ENCODE data around the gene PI4KB.

PI4KB gene

DNA sequence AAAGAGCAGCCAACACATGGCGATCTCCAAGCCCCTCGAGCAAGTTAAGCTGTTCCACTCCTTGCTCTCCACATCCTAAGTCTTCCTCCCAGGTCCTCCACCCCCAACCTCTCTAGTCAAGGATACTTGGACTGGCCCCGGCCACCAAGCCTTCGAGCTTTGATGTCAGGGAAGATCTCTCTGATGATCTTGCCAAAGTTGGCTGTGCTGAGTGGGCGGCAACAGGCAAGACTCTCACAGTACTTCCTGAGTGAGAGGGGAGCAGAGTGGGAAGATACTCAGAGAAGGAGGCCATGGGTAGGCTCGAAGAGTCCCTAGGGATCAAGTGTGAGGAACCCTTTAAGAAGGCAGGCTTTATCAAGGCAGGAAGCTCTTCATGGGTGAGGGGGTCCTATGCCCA lies 17.1 kb upstream of the PI4KB start:
- 93% methylated on average over 4 of the region's 6 CpGs for WGBS (ENCODE audit: insufficient coverage)
- H3K36me3 ChIP-seq (ENCODE audit: control insufficient read depth in 4 of 4, insufficient read depth in 4 of 4, low read length in 3 of 4) = peaks cover 16 to 39% (median 36%) of the 10 kb centered on the region in 4 experiments
- H3K27me3 ChIP-seq (replicated peaks in 2 of 5; ENCODE audit: control insufficient read depth in 4 of 5, insufficient read depth in 5 of 5, low read length in 4 of 5) = no peaks in the 10 kb centered on the region
- DNase-seq = no peak
- H3K4me1 ChIP-seq (ENCODE audit: control extremely low read depth in 1 of 4, control insufficient read depth in 4 of 4, insufficient read depth in 4 of 4, low read length in 3 of 4) = peaks cover 16 to 35% (median 27%) of the 10 kb centered on the region in 4 experiments
- no peaks in the 10 kb centered on the region for H3K9me3 ChIP-seq (ENCODE audit: control extremely low read depth in 1 of 5, control insufficient read depth in 4 of 5, insufficient read depth in 2 of 5, low read depth in 1 of 5, low read length in 4 of 5)
- no peak overlapping the region for H3K4me3 ChIP-seq (ENCODE audit: control insufficient read depth in 1 of 7, extremely low read depth in 1 of 7, insufficient read depth in 4 of 7, low read depth in 2 of 7, low read length in 6 of 7)
- POLR2A ChIA-PET = interaction anchor here (0.9 kb wide), 1 partner anchor 17 kb away, joined by 5 read pairs; the partner anchor contains the start of gene PI4KB
- peak overlapping the region; percentile 2 to 57 for H3K27ac ChIP-seq (ENCODE audit: insufficient read depth in 1 of 2, low read depth in 1 of 2, low read length in 2 of 2, poor library complexity in 1 of 2, severe bottlenecking in 2 of 2)
- CTCF ChIA-PET = interaction anchor here (1.6 to 28.0 kb wide), 3 partner anchors 8 to 53 kb away, joined by 5 to 644 read pairs (median 50); partner anchors contain the start of genes PI4KB and PSMB4

GRCh38 chr1:151343587-151343986 lies 16.4 kb upstream of the PI4KB start:
- Histone ChIP-seq H3K36me3 (ENCODE audit: control insufficient read depth in 4 of 4, insufficient read depth in 4 of 4, low read length in 3 of 4) (peaks cover 16 to 39% (median 36%) of the 10 kb centered on the region in 4 experiments), H3K9me3 (ENCODE audit: control extremely low read depth in 1 of 5, control insufficient read depth in 4 of 5, insufficient read depth in 2 of 5, low read depth in 1 of 5, low read length in 4 of 5) (no peaks in the 10 kb centered on the region), H3K4me3 (ENCODE audit: control insufficient read depth in 1 of 7, extremely low read depth in 1 of 7, insufficient read depth in 4 of 7, low read depth in 2 of 7, low read length in 6 of 7) (no peak overlapping the region), H3K27ac (ENCODE audit: insufficient read depth in 1 of 2, low read depth in 1 of 2, low read length in 2 of 2, poor library complexity in 1 of 2, severe bottlenecking in 2 of 2) (peak overlapping the region in 1 of 2 experiments; percentile 57), H3K27me3 (replicated peaks in 2 of 5; ENCODE audit: control insufficient read depth in 4 of 5, insufficient read depth in 5 of 5, low read length in 4 of 5) (no peaks in the 10 kb centered on the region), H3K4me1 (ENCODE audit: control extremely low read depth in 1 of 4, control insufficient read depth in 4 of 4, insufficient read depth in 4 of 4, low read length in 3 of 4) (peaks cover 16 to 35% (median 27%) of the 10 kb centered on the region in 4 experiments)
- 73% methylated on average over 9 of the region's 9 CpGs for WGBS (ENCODE audit: insufficient coverage)
- DNase-seq = no peak
- POLR2A ChIA-PET = interaction anchor here (0.9 kb wide), 1 partner anchor 16 kb away, joined by 5 read pairs; the partner anchor contains the start of gene PI4KB
- CTCF ChIA-PET = interaction anchor here (6.3 to 28.0 kb wide), 2 partner anchors 31 to 54 kb away, joined by 50 to 644 read pairs; partner anchors contain the start of genes PI4KB and PSMB4

DNA sequence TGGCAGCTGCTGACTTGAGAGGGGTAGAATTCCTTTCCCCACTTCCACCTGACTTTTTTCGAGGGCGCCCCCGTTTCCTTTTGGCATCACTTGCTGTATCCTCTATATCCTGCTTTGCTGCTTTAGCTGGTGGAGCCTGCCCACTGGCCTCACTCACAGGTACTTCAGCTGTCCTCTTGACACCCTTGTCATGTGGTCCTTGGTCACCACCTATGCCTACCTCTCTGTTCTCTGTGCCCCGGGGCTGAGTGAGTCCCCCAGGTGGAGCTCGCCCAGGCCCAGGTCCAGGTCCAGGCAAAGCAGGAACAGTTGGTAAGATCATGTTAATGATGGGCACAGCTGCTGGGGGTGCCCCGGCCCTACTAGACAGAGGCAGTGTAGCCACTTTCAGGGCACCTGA lies 15.4 kb upstream of the PI4KB start:
- ChIA-PET POLR2A (no interaction called here), CTCF (interaction anchor here (1.2 to 28.0 kb wide), 3 partner anchors 30 to 91 kb away, joined by 3 to 644 read pairs (median 50); partner anchors contain the start of genes PI4KB and PSMB4)
- 84% methylated on average over 6 of the region's 6 CpGs for WGBS (ENCODE audit: insufficient coverage)

GRCh38 chr1:151342021-151342420 lies 14.8 kb upstream of the PI4KB start:
- Histone ChIP-seq H3K4me1 (ENCODE audit: control extremely low read depth in 1 of 4, control insufficient read depth in 4 of 4, insufficient read depth in 4 of 4, low read length in 3 of 4) (peaks cover 8 to 25% (median 20%) of the 10 kb centered on the region in 4 experiments), H3K36me3 (ENCODE audit: control insufficient read depth in 4 of 4, insufficient read depth in 4 of 4, low read length in 3 of 4) (peaks cover 16 to 39% (median 36%) of the 10 kb centered on the region in 4 experiments), H3K27ac (ENCODE audit: insufficient read depth in 1 of 2, low read depth in 1 of 2, low read length in 2 of 2, poor library complexity in 1 of 2, severe bottlenecking in 2 of 2) (peak overlapping the region in 1 of 2 experiments; percentile 49), H3K27me3 (replicated peaks in 2 of 5; ENCODE audit: control insufficient read depth in 4 of 5, insufficient read depth in 5 of 5, low read length in 4 of 5) (no peaks in the 10 kb centered on the region), H3K9me3 (ENCODE audit: control extremely low read depth in 1 of 5, control insufficient read depth in 4 of 5, insufficient read depth in 2 of 5, low read depth in 1 of 5, low read length in 4 of 5) (no peaks in the 10 kb centered on the region), H3K4me3 (ENCODE audit: control insufficient read depth in 1 of 7, extremely low read depth in 1 of 7, insufficient read depth in 4 of 7, low read depth in 2 of 7, low read length in 6 of 7) (no peak overlapping the region)
- ChIA-PET POLR2A (no interaction called here), CTCF (interaction anchor here (1.2 to 28.0 kb wide), 3 partner anchors 29 to 90 kb away, joined by 3 to 644 read pairs (median 50); partner anchors contain the start of genes PI4KB and PSMB4)
- no peak for DNase-seq
- WGBS (ENCODE audit: insufficient coverage) = 100% methylated on average over 1 of the region's 2 CpGs

More for the DNA sequence above, 15.4 kb upstream of the PI4KB start:
- Histone ChIP-seq H3K4me3 (ENCODE audit: control insufficient read depth in 1 of 7, extremely low read depth in 1 of 7, insufficient read depth in 4 of 7, low read depth in 2 of 7, low read length in 6 of 7) (no peak overlapping the region), H3K4me1 (ENCODE audit: control extremely low read depth in 1 of 4, control insufficient read depth in 4 of 4, insufficient read depth in 4 of 4, low read length in 3 of 4) (peaks cover 10 to 28% (median 21%) of the 10 kb centered on the region in 4 experiments), H3K27ac (ENCODE audit: insufficient read depth in 1 of 2, low read depth in 1 of 2, low read length in 2 of 2, poor library complexity in 1 of 2, severe bottlenecking in 2 of 2) (peak overlapping the region in 1 of 2 experiments; percentile 49), H3K27me3 (replicated peaks in 2 of 5; ENCODE audit: control insufficient read depth in 4 of 5, insufficient read depth in 5 of 5, low read length in 4 of 5) (no peaks in the 10 kb centered on the region), H3K9me3 (ENCODE audit: control extremely low read depth in 1 of 5, control insufficient read depth in 4 of 5, insufficient read depth in 2 of 5, low read depth in 1 of 5, low read length in 4 of 5) (no peaks in the 10 kb centered on the region), H3K36me3 (ENCODE audit: control insufficient read depth in 4 of 4, insufficient read depth in 4 of 4, low read length in 3 of 4) (peaks cover 16 to 39% (median 36%) of the 10 kb centered on the region in 4 experiments)
- DNase-seq = no peak

DNA sequence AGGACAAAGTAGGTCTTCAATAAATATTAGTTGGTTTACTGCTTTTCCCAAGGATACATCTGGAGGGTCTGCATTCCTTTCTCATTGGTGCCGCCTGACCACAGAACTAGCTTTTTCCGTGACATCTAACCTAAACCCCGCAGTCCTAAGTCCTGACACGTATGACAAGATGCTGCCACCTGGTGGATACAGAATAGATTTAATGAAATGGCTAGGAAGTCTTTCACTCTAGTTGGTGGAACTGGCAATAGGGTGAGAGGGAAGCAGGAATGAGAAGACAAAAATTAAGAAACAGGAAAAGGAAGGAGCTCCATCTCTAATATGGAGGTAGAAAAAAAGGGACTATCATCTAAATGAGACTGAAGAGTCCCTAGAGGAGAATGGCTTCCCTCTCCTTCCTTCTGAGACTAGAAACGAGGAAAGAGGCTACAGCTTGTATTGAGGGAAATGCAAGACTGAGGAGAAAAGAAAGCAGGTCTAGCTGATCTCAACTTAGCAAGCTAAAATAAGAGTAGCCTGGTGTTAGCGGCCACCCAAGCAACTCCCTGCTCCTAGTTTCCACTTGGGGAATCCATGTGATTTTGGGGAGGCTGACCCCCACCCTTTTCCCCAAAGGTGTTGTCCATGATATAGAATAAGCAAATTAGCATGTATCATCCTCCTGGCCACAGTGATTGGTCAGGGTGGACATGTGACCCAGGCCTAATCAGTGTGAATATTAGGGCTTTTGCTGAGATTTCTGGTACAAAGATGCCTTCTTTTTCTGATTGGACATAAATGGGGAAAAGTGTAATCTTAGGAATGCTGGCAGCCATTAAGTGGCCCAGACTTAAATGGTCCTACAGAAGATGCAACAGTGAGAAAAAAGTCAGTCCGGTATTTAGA lies 13.9 kb upstream of the PI4KB start:
- Histone ChIP-seq H3K27me3 (replicated peaks in 2 of 5; ENCODE audit: control insufficient read depth in 4 of 5, insufficient read depth in 5 of 5, low read length in 4 of 5) (no peaks in the 10 kb centered on the region), H3K4me1 (ENCODE audit: control extremely low read depth in 1 of 4, control insufficient read depth in 4 of 4, insufficient read depth in 4 of 4, low read length in 3 of 4) (peaks cover 7 to 21% (median 15%) of the 10 kb centered on the region in 4 experiments), H3K4me3 (ENCODE audit: control insufficient read depth in 1 of 7, extremely low read depth in 1 of 7, insufficient read depth in 4 of 7, low read depth in 2 of 7, low read length in 6 of 7) (peak overlapping the region in 1 of 7 experiments; percentile 26), H3K27ac (ENCODE audit: insufficient read depth in 1 of 2, low read depth in 1 of 2, low read length in 2 of 2, poor library complexity in 1 of 2, severe bottlenecking in 2 of 2) (peak overlapping the region in 1 of 2 experiments; percentile 27), H3K9me3 (ENCODE audit: control extremely low read depth in 1 of 5, control insufficient read depth in 4 of 5, insufficient read depth in 2 of 5, low read depth in 1 of 5, low read length in 4 of 5) (no peaks in the 10 kb centered on the region), H3K36me3 (ENCODE audit: control insufficient read depth in 4 of 4, insufficient read depth in 4 of 4, low read length in 3 of 4) (peaks cover 16 to 39% (median 36%) of the 10 kb centered on the region in 4 experiments)
- CTCF ChIA-PET = interaction anchor here (0.7 to 28.0 kb wide), 18 partner anchors 9 to 1116 kb away, joined by 3 to 644 read pairs (median 4); partner anchors contain the start of genes PI4KB, PSMB4 and ZNF687
- POLR2A ChIA-PET = interaction anchor here (0.6 to 1.5 kb wide), 6 partner anchors 11 to 58 kb away, joined by 3 to 5 read pairs (median 4); partner anchors contain the start of gene PSMB4
- WGBS (ENCODE audit: insufficient coverage) = 25% methylated on average over 3 of the region's 7 CpGs
- peak; percentile 78 to 85 (median 85) for DNase-seq

- ChIA-PET POLR2A (interaction anchor here (0.7 to 1.9 kb wide), 3 partner anchors 9 to 44 kb away, joined by 3 to 6 read pairs (median 4); partner anchors contain the start of gene PI4KB), CTCF (interaction anchor here (0.6 to 28.0 kb wide), 5 partner anchors 9 to 329 kb away, joined by 3 to 644 read pairs (median 3); partner anchors contain the start of gene PI4KB)
- Histone ChIP-seq H3K27me3 (replicated peaks in 2 of 5; ENCODE audit: control insufficient read depth in 4 of 5, insufficient read depth in 5 of 5, low read length in 4 of 5) (no peaks in the 10 kb centered on the region), H3K36me3 (ENCODE audit: control insufficient read depth in 4 of 4, insufficient read depth in 4 of 4, low read length in 3 of 4) (peaks cover 0 to 2% (median under 1%) of the 10 kb centered on the region in 4 experiments), H3K4me1 (ENCODE audit: control extremely low read depth in 1 of 4, control insufficient read depth in 4 of 4, insufficient read depth in 4 of 4, low read length in 3 of 4) (peaks cover 0 to 7% (median 3%) of the 10 kb centered on the region in 4 experiments), H3K9me3 (ENCODE audit: control extremely low read depth in 1 of 5, control insufficient read depth in 4 of 5, insufficient read depth in 2 of 5, low read depth in 1 of 5, low read length in 4 of 5) (no peaks in the 10 kb centered on the region), H3K4me3 (ENCODE audit: control insufficient read depth in 1 of 7, extremely low read depth in 1 of 7, insufficient read depth in 4 of 7, low read depth in 2 of 7, low read length in 6 of 7) (no peak overlapping the region), H3K27ac (ENCODE audit: insufficient read depth in 1 of 2, low read depth in 1 of 2, low read length in 2 of 2, poor library complexity in 1 of 2, severe bottlenecking in 2 of 2) (peak overlapping the region in 1 of 2 experiments; percentile 7)
- no CpG with 5 or more reads among the region's 3 CpGs for WGBS (ENCODE audit: insufficient coverage)
- no peak for DNase-seq
Measured at GRCh38 chr1:151336556-151336955, 9.3 kb upstream of the PI4KB start.
